Neuronal stem cell (in vitro differentiated cells): ENCODE measurements around the gene SGSM2.

Experiments used
- DNase-seq: peaks from one replicate; pipeline ENCODE4 v3.0.0-alpha.2; 2013; ENCODE audit warnings: low spot score
- H2AFZ ChIP-seq: one replicate; pipeline ENCODE4 v1.6.1; 2013; ENCODE audit warnings: mild to moderate bottlenecking, low read length, inconsistent platforms
- H2AK5ac ChIP-seq: 2 replicates; pipeline ENCODE4 v1.6.1; 2013; ENCODE audit warnings: low read depth, mild to moderate bottlenecking, inconsistent platforms, low read length, moderate library complexity, mixed read lengths
- H2BK120ac ChIP-seq: 2 replicates; pipeline ENCODE4 v1.6.1; 2013; ENCODE audit warnings: low read depth, mild to moderate bottlenecking, inconsistent platforms, low read length, moderate library complexity, mixed read lengths
- H2BK12ac ChIP-seq: one replicate; pipeline ENCODE4 v1.6.1; 2013; ENCODE audit warnings: low read length, inconsistent platforms
- H2BK15ac ChIP-seq: 2 replicates; pipeline ENCODE4 v1.6.1; 2013; ENCODE audit warnings: mild to moderate bottlenecking, low read length, inconsistent platforms, mixed read lengths
- H2BK5ac ChIP-seq: one replicate; pipeline ENCODE4 v1.6.1; 2013; ENCODE audit warnings: inconsistent platforms, mild to moderate bottlenecking, low read length, moderate library complexity
- H3K14ac ChIP-seq: one replicate; pipeline ENCODE4 v1.6.1; 2013; ENCODE audit warnings: low read length, inconsistent platforms
- H3K18ac ChIP-seq: 2 replicates; pipeline ENCODE4 v1.6.1; 2013; ENCODE audit warnings: low read length, inconsistent platforms
- H3K23ac ChIP-seq: 2 replicates; pipeline ENCODE4 v1.6.1; 2013; ENCODE audit warnings: low read depth, mild to moderate bottlenecking, mixed read lengths, low read length, inconsistent platforms; ENCODE audit not compliant: poor library complexity
- H3K27ac ChIP-seq: replicated peaks from 3 replicates; pipeline ENCODE4 v1.5.1; 2013; ENCODE audit warnings: low read length, inconsistent platforms
- H3K27me3 ChIP-seq, 3 experiments: 2 replicates each; pipeline ENCODE4 v1.6.1; 2013; ENCODE audit warnings: low read length in 3 of 3, mild to moderate bottlenecking in 2 of 3, inconsistent platforms in 1 of 3, low read depth in 1 of 3, mixed read lengths in 1 of 3, moderate library complexity in 1 of 3; ENCODE audit not compliant: control insufficient read depth in 3 of 3, insufficient read depth in 3 of 3
- H3K36me3 ChIP-seq, 2 donors: replicated peaks in 1 of 2; 2 replicates each; pipeline ENCODE4 v1.6.1; 2013; ENCODE audit warnings: low read length in 2 of 2; ENCODE audit not compliant: control insufficient read depth in 2 of 2, insufficient read depth in 2 of 2
- H3K4ac ChIP-seq: 2 replicates; pipeline ENCODE4 v1.6.1; 2013; ENCODE audit warnings: inconsistent platforms, mild to moderate bottlenecking, low read length, moderate library complexity
- H3K4me1 ChIP-seq, 2 donors: 1 replicate in 1 of 2; 2 replicates in 1 of 2; pipeline ENCODE4 v1.6.1; 2013; ENCODE audit warnings: low read length in 2 of 2, low read depth in 1 of 2; ENCODE audit not compliant: control insufficient read depth in 2 of 2, insufficient read depth in 1 of 2
- H3K4me2 ChIP-seq: one replicate; pipeline ENCODE4 v1.6.1; 2013; ENCODE audit warnings: mild to moderate bottlenecking, low read length, inconsistent platforms; ENCODE audit not compliant: insufficient read depth, poor library complexity, severe bottlenecking
- H3K4me3 ChIP-seq, 2 donors: 2 replicates each; pipeline ENCODE4 v1.5.1; 2013; ENCODE audit warnings: low read length in 2 of 2, mild to moderate bottlenecking in 2 of 2, inconsistent platforms in 1 of 2, moderate library complexity in 1 of 2
- H3K79me1 ChIP-seq: one replicate; pipeline ENCODE4 v1.6.1; 2013; ENCODE audit warnings: low read depth, mild to moderate bottlenecking, inconsistent platforms, low read length, moderate library complexity
- H3K9ac ChIP-seq: one replicate; pipeline ENCODE4 v1.6.1; 2013; ENCODE audit warnings: mild to moderate bottlenecking, low read depth, low read length, inconsistent platforms; ENCODE audit not compliant: poor library complexity
- H3K9me3 ChIP-seq, 2 donors: replicated peaks in 1 of 2; 2 replicates each; pipeline versions ENCODE3 to v1.6.1; 2013; ENCODE audit warnings: low read length in 2 of 2, mild to moderate bottlenecking in 2 of 2, inconsistent platforms in 1 of 2, low read depth in 1 of 2, mixed read lengths in 1 of 2, moderate library complexity in 1 of 2; ENCODE audit not compliant: control insufficient read depth in 2 of 2, insufficient read depth in 1 of 2
- H4K8ac ChIP-seq: one replicate; pipeline ENCODE4 v1.6.1; 2013; ENCODE audit warnings: low read depth, mild to moderate bottlenecking, inconsistent platforms, low read length, moderate library complexity
- H4K91ac ChIP-seq: one replicate; pipeline ENCODE4 v1.6.1; 2013; ENCODE audit warnings: low read length, low read depth, mild to moderate bottlenecking, inconsistent platforms; ENCODE audit not compliant: poor library complexity
- WGBS, 2 donors: extraction: QIAGEN DNeasy Blood & Tissue Kit; methylation state at CpG; one replicate each; pipeline ENCODE4 v1.1.7; 2013; ENCODE audit warnings: missing lambda C conversion rate in 2 of 2, mixed read lengths in 1 of 2; ENCODE audit not compliant: insufficient read length in 2 of 2, insufficient replicate concordance in 1 of 2; ENCODE audit errors: extremely low coverage in 2 of 2; 5-methylcytosine and 5-hydroxymethylcytosine counted together

SGSM2 gene

DNA sequence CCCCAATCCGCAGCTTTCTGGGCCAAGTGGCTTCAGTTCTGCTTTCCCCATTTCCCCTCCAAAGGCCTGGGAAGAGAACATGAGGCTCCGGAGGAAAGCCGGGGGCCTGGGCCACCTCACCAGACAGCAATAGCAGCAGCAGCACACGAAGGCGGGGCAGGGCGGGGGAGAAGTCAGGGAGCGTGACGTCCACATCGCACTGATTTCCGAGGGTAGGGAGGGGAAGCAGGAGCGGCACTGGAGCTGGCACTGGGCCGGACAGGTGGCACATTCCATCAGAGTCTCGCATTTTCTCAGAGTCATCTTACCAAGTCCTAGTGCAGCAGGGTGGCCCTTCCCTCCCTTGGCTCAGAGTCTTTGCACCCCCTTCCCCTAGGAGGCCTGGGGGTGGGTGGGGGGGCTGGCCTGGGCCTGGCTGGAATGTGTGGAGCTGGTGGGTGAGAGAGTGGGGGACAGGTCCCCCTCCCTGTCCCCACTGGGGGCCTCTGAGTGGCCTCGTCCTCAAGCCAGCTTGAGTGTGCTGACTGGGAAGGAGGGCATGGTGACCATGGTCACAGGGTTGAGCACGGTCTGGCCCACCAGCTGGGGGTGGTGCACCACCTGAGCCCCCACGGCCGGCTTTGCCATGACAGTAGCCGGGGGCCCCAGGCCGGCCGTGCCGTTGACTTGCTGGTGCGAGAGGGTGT is 49.2 kb downstream of the SGSM2 start:
- no CpG with 5 or more reads among the region's 22 CpGs for WGBS, 2 donors
- peaks cover 10% of the 10 kb centered on the region for H3K79me1 ChIP-seq

DNA sequence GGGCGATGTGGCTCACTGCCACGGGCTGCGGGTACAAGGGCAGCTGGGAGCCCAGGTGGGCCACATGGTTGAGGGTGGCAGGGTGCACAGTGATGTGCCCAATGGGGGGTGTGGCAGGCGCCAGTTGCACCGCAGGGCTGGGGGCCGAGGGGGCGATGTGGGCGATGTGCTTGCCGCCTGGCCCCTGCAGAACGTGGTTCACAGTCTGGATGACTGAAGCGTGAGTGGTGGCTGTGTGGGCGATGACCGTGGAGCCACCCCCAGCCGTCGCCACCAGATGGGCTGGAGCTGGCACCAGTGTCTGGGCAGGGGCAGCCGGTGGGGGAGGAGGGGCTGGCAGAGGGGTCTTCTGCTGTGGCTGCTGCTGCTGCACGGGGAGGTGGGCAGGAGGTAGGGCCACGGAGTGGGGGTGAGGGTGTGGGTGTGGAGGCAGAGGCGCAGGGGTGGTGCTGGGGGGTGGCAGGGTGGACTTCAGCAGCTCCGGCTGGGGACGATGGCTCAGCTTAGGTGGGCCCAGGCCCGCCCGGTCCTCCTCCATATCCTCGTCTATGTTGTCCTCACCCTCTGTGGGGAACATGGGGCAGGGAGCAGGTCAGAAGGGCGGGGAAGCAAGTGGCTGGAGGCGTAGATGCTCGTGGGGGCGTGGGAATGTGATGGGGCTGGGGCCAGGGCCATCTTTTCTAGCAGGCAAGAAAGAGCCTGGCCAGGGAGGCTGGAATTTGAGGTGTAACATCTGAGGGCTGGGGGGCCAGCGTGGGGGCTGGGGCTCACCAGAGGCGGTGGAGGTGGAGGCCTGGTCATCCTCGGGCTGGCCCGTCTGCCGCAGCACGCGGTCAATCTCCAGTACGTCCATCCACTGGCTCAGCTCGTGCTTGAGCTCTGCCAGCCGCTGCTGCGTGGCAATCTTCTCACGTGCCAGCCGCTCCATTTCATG is 50.1 kb downstream of the SGSM2 start:
- H3K4me3 ChIP-seq: no peak overlapping the region

More for the DNA sequence above, 49.2 kb downstream of the SGSM2 start:
- Histone ChIP-seq H3K9me3 (no peaks in the 10 kb centered on the region), H2BK120ac (no peak overlapping the region), H2BK5ac (peak overlapping the region; percentile 8), H3K4me2 (no peak overlapping the region), H3K18ac (no peak overlapping the region), H4K8ac (no peak overlapping the region), H3K14ac (peak overlapping the region; percentile 14), H3K9ac (peak overlapping the region; percentile 72), H3K36me3 (peaks cover 7 to 56% of the 10 kb centered on the region in 2 donors), H3K27ac (no peak overlapping the region), H3K4ac (no peak overlapping the region), H3K27me3 (no peaks in the 10 kb centered on the region), H3K23ac (no peak overlapping the region), H2BK15ac (no peak overlapping the region), H3K4me1 (peaks cover 24 to 35% of the 10 kb centered on the region in 2 donors), H2BK12ac (no peak overlapping the region), H2AFZ (no peak overlapping the region), H2AK5ac (no peak overlapping the region), H3K4me3 (no peak overlapping the region), H4K91ac (no peak overlapping the region)
- no peak for DNase-seq

GRCh38 chr17:2388020-2388682 is 50.9 kb downstream of the SGSM2 start:
- Histone ChIP-seq H3K9me3 (no peaks in the 10 kb centered on the region), H3K36me3 (peaks cover 5 to 59% of the 10 kb centered on the region in 2 donors), H3K4ac (no peak overlapping the region), H3K79me1 (peaks cover 13% of the 10 kb centered on the region), H3K14ac (no peak overlapping the region), H3K23ac (no peak overlapping the region), H3K18ac (no peak overlapping the region), H2AK5ac (peak overlapping the region; percentile 11), H4K8ac (no peak overlapping the region), H3K4me3 (no peak overlapping the region), H3K4me2 (no peak overlapping the region), H2BK5ac (no peak overlapping the region), H3K27ac (no peak overlapping the region), H2AFZ (no peak overlapping the region), H4K91ac (no peak overlapping the region), H3K9ac (no peak overlapping the region), H2BK120ac (no peak overlapping the region), H3K27me3 (no peaks in the 10 kb centered on the region), H2BK12ac (no peak overlapping the region), H2BK15ac (no peak overlapping the region), H3K4me1 (peaks cover 30 to 43% of the 10 kb centered on the region in 2 donors)
- DNase-seq: no peak
- WGBS, 2 donors: no CpG with 5 or more reads among the region's 21 CpGs

More for the DNA sequence above, 50.1 kb downstream of the SGSM2 start:
- H3K18ac ChIP-seq: no peak overlapping the region
- no peaks in the 10 kb centered on the region for H3K9me3 ChIP-seq
- H2BK12ac ChIP-seq: no peak overlapping the region
- no peak overlapping the region for H3K4ac ChIP-seq
- no peaks in the 10 kb centered on the region for H3K27me3 ChIP-seq
- H3K27ac ChIP-seq: no peak overlapping the region
- H2BK15ac ChIP-seq: no peak overlapping the region
- H3K9ac ChIP-seq: peak overlapping the region; percentile 55
- WGBS, 2 donors: no CpG with 5 or more reads among the region's 41 CpGs
- H3K36me3 ChIP-seq: peaks cover 5 to 60% of the 10 kb centered on the region in 2 donors
- H3K79me1 ChIP-seq: peaks cover 13% of the 10 kb centered on the region
- DNase-seq: no peak
- H2BK5ac ChIP-seq: peak overlapping the region; percentile 8
- no peak overlapping the region for H4K91ac ChIP-seq
- H2AK5ac ChIP-seq: no peak overlapping the region
- H3K4me1 ChIP-seq: peaks cover 30 to 43% of the 10 kb centered on the region in 2 donors
- H2BK120ac ChIP-seq: no peak overlapping the region
- no peak overlapping the region for H3K4me2 ChIP-seq
- H2AFZ ChIP-seq: no peak overlapping the region
- H3K14ac ChIP-seq: peak overlapping the region; percentile 27
- peak overlapping the region; percentile 31 for H3K23ac ChIP-seq
- no peak overlapping the region for H4K8ac ChIP-seq
